SK-N-SH (cell line): ENCODE results near the gene OR6B3.

Experiments
- CHD2 ChIP-seq: fragments of 150-350 bp; IDR thresholded peaks from 2 replicates; pipeline ENCODE4 v1.6.1; 2018; ENCODE audit warnings: low read length; ENCODE audit not compliant: partially characterized antibody
- CTCF ChIP-seq: fragments of 200-600 bp; sonication (generic); IDR thresholded peaks from 2 replicates; pipeline ENCODE4 v1.6.1; 2017; ENCODE audit warnings: antibody characterized with exemption, mild to moderate bottlenecking, moderate library complexity
- EP300 ChIP-seq, 2 experiments: IDR thresholded peaks; 2 replicates each; pipeline versions ENCODE4 v1.4.0 to v1.6.1; 2012; ENCODE audit warnings: borderline replicate concordance in 1 of 2, low read depth in 1 of 2, low read length in 1 of 2
- EZH2phosphoT487 ChIP-seq: fragments of 200-600 bp; sonication (generic); IDR thresholded peaks from 2 replicates; pipeline ENCODE4 v1.6.1; 2017; ENCODE audit warnings: low read depth, mixed run types, mild to moderate bottlenecking, antibody characterized with exemption, moderate library complexity, borderline replicate concordance
- MEF2A ChIP-seq: IDR thresholded peaks from 2 replicates; pipeline ENCODE4 v1.4.0; 2012; ENCODE audit warnings: low read depth, borderline replicate concordance
- POLR2AphosphoS5 ChIP-seq: IDR thresholded peaks from 2 replicates; pipeline ENCODE4 v1.6.1; 2012; ENCODE audit warnings: low read depth, low read length
- RCOR1 ChIP-seq: fragments of 150-350 bp; IDR thresholded peaks from 2 replicates; pipeline ENCODE4 v1.6.1; 2017; ENCODE audit warnings: antibody characterized with exemption, low read length
- YY1 ChIP-seq: IDR thresholded peaks from 2 replicates; pipeline ENCODE4 v1.4.0; 2012; ENCODE audit warnings: low read depth, mild to moderate bottlenecking

DNA sequence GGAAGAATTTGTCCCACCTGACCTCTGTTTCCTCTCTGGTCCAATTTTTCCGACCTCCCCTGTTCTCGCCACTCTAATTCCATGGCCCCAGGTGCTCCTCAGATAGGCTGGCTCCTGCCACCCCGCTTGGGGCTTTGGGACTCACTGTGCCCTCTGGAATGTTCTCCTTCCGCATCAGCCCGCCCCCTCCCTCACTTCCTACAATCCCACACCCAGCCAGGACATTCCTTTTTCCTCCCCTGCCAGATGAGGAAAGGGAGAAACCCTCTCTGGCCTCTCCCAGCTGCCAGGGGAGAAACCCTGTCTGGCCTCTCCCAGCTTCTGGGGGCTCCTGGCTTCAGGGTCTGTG, 20.0 kb downstream of the OR6B3 start:
- TF ChIP-seq CTCF (no peak), RCOR1 (no peak), YY1 (no peak), MEF2A (no peak), EZH2phosphoT487 (no peak), EP300 (IDR thresholded peaks at IDR 0.05; ENCODE audit: borderline replicate concordance in 1 of 2, low read depth in 1 of 2, low read length in 1 of 2) (no peak), CHD2 (no peak), POLR2AphosphoS5 (no peak)
